ENCODE results near the gene CHST2.

The CHST2 gene

GRCh38 chr3:143170676-143171075 is 51.1 kb downstream of the CHST2 start:
- no peak for DNase-seq

GRCh38 chr3:143171141-143171980 is 51.8 kb downstream of the CHST2 start:
- no peak for DNase-seq

- no peak for DNase-seq
These were observed 52.7 kb downstream of the CHST2 start for GRCh38 chr3:143172062-143172794.

- no peak for DNase-seq
These were observed 53.2 kb downstream of the CHST2 start for GRCh38 chr3:143172795-143173145.

DNA sequence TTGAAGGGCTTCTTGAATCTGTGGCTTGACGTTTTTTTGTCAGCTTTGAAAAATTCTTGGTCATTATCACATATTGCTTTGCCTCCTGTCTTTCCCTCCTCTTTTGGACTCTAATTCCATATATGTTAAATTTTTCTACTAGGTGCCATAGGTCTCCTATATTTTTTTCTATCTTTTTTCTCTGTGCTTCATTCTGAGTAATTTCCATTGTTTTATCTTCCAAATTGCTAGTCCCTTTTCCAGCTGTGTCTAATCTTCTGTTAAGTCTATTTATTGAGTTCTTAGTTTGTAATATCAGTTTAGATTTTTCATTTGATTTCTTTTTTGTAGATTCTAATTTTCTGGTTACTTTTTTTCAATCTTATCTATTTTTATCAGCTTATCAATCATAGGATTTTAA is 53.7 kb downstream of the CHST2 start:
- DNase-seq = no peak
